Stimulated activated CD4-positive, alpha-beta T cell treated with anti-CD3 and anti-CD28 coated beads, Interleukin-2, amount 100 ng/mL, for 4 hours (primary cell): ENCODE measurements around the gene PRKN.

Experiments
- DNase-seq: peaks from one replicate; pipeline ENCODE4 v3.0.0-alpha.2; 2020; ENCODE audit warnings: low read depth

Gene PRKN

GRCh38 chr6:162234631-162235030, 492.9 kb downstream of the PRKN start:
- no peak for DNase-seq

- DNase-seq: no peak
Observed at GRCh38 chr6:162230147-162230752, 497.3 kb downstream of the PRKN start.

- DNase-seq: no peak
Observed at GRCh38 chr6:162229093-162229492, 498.5 kb downstream of the PRKN start.

GRCh38 chr6:162226803-162227202, 500.8 kb downstream of the PRKN start:
- no peak for DNase-seq

- DNase-seq: no peak
Observed at GRCh38 chr6:162222521-162222920, 505.0 kb downstream of the PRKN start.

GRCh38 chr6:162220876-162221275, 506.7 kb downstream of the PRKN start:
- DNase-seq: no peak

- no peak for DNase-seq
Observed at GRCh38 chr6:162219266-162219665, 508.3 kb downstream of the PRKN start.

GRCh38 chr6:162217811-162218493, 509.6 kb downstream of the PRKN start:
- DNase-seq: no peak

- no peak for DNase-seq
Observed at GRCh38 chr6:162217058-162217457, 510.5 kb downstream of the PRKN start.

GRCh38 chr6:162211777-162212176, 515.8 kb downstream of the PRKN start:
- no peak for DNase-seq

- no peak for DNase-seq
Observed at GRCh38 chr6:162211022-162211421, 516.5 kb downstream of the PRKN start.

GRCh38 chr6:162203287-162203686, 524.3 kb downstream of the PRKN start:
- no peak for DNase-seq

GRCh38 chr6:162200945-162201690, 526.4 kb downstream of the PRKN start:
- no peak for DNase-seq

- DNase-seq: no peak
Observed at GRCh38 chr6:162200041-162200440, 527.5 kb downstream of the PRKN start.

GRCh38 chr6:162198925-162199324, 528.6 kb downstream of the PRKN start:
- DNase-seq: no peak

- DNase-seq: no peak
Observed at GRCh38 chr6:162198076-162198475, 529.5 kb downstream of the PRKN start.

- no peak for DNase-seq
Observed at GRCh38 chr6:162195441-162195840, 532.1 kb downstream of the PRKN start.

- no peak for DNase-seq
Observed at GRCh38 chr6:162190981-162191380, 536.6 kb downstream of the PRKN start.

GRCh38 chr6:162187168-162187935, 540.2 kb downstream of the PRKN start:
- DNase-seq: no peak

GRCh38 chr6:162184465-162184864, 543.1 kb downstream of the PRKN start:
- no peak for DNase-seq

GRCh38 chr6:162181741-162182401, 545.7 kb downstream of the PRKN start:
- no peak for DNase-seq

- DNase-seq: no peak
Observed at GRCh38 chr6:162181111-162181510, 546.5 kb downstream of the PRKN start.
